PFSK-1 (cell line): ENCODE results near the gene PPP2R5C.

Source experiments
- FOXP2 ChIP-seq: optimal IDR thresholded peaks from 2 replicates; pipeline ENCODE3; 2011; ENCODE audit warnings: borderline replicate concordance, control low read depth, inconsistent platforms; ENCODE audit not compliant: insufficient read depth; ENCODE audit errors: extremely low read length, extremely low read depth
- POLR2AphosphoS5 ChIP-seq: IDR thresholded peaks from 2 replicates; pipeline ENCODE4 v1.6.1; 2012; ENCODE audit warnings: low read depth, mild to moderate bottlenecking, control low read depth, low read length, moderate library complexity
- REST ChIP-seq, 2 experiments: IDR thresholded peaks; 2 replicates each; pipeline versions ENCODE4 v1.6.1 to v1.8.0; 2011 to 2012; ENCODE audit warnings: low read depth in 2 of 2, low read length in 2 of 2, control low read depth in 1 of 2, inconsistent platforms in 1 of 2, mild to moderate bottlenecking in 1 of 2, moderate library complexity in 1 of 2; ENCODE audit not compliant: insufficient read depth in 1 of 2
- SIN3A ChIP-seq: IDR thresholded peaks from 2 replicates; pipeline ENCODE4 v1.6.1; 2012; ENCODE audit warnings: mild to moderate bottlenecking, low read length, moderate library complexity, borderline replicate concordance; ENCODE audit not compliant: insufficient read depth
- TAF1 ChIP-seq: IDR thresholded peaks from 2 replicates; pipeline ENCODE4 v1.6.1; 2012; ENCODE audit warnings: low read length, control low read depth, borderline replicate concordance; ENCODE audit not compliant: insufficient read depth

DNA sequence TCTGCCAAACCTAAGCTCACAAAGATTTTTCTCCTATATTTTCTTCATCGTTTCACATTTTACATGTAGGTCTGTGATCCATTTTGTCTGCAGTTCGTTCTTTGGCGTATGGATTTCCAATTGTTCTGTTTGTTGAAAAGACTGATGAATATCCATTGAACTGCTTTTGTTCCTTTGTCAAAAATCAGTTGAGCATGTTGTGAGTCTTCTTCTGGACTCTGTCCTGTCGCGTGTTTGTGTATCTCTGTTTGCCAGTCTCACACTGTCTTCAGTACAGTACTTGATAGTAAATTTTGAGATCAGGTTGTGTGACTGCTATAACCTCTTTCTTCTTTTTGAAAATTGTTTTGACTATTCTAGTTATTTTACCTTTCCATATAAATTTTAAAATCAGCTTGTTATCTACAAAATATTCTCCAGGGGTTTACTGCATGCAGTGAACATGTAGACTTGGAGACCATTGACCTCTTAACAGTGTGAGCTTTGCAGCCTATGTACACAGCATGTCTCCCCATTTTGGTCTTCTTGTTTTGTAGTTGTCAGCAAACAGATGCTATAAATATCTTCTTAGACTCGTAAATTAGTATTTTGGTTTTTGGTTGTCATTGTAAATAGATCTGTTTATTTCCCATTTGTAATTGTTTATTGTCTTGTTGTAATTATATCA lies 108.9 kb downstream of the PPP2R5C start:
- TF ChIP-seq REST (IDR thresholded peaks at IDR 0.05; ENCODE audit: insufficient read depth in 1 of 2, low read depth in 2 of 2, low read length in 2 of 2) (no peak), POLR2AphosphoS5 (no peak), TAF1 (no peak), FOXP2 (no peak), SIN3A (no peak)
